NK-92 (cell line): Measurements from ENCODE around the gene RPS6KA2.

ENCODE experiments used
- DNase-seq: peaks from one replicate; lab custom pipeline; 2025; ENCODE audit not compliant: unreplicated experiment; lab: John Stamatoyannopoulos, UW

The RPS6KA2 gene

DNA sequence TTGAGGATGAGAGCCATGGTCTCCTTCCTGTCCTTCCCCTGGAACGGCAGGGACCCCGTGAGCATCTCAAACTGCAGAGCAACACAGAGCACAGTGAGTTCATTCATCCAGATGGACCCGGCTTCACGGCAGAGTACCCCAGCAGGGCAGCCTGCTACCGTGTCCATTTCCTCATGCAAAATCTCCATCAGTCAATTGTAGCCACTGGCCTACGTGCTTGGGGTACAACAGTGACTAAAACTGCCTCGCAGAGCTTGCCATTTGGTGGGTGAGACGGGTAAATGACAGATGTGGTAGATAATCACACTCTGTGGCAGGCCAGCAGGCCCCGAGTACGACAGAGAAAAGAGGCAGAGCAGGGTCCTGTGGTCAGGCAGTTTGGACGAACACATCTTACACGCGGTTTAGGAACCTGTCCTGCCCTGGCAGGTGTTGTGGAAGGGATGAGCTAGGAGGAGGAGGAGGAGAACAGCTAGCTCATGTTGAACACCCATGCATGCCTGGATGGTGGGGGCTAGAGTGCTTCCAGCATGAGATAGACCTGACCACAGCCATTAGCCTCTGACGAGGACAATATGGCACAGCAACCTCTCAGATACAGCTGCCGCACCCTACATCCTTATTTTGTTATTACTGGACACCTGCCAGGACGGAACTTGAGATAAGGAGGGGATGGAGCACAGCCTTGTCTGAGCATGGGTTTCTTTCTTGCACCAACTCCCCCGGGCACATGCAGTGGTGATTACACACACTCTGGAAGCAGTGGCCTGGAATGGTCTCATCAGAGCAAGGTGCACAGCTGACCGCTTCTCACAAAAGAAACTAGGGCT, 136.2 kb downstream of the RPS6KA2 start:
- DNase-seq: no peak

DNA sequence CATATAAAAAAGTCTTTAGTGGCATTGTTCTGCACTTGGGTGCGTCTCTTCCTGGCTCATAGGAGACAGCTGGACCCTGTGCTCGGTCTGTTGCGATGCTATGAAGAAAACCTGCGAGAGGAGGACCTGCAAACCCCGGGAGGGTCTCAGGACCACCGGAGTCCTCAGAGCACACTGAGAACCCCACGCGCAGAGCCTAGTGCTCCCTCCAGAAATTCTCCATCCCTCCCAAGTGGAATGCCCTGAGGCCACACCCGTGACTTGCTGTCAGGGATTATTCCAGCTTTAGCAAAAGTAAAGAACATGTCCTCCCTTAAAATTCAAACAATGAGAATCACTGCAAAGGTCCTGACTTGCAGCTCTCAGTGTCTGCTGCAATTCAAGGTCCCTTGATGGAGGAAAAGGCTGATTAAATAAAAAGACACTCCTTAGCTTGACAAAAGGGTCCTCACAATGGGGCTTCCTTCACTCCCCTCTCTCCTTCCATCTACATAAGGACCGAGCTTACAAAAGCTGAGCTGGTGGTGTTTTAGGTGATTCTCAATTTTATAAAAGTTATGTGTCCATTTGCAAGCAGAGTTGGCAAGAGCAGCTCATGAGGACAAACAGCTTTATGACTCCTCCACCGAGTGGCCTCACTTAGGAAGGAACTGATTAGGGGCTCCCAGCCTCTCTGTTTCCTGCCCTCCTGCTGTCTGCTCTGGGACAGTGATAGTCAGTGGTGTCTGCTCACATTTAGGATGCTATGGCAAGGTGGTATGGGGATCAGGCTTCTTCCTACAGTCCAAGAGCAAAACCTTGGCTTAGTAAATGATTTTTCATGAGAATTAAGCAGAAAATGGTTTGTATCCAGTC, 137.5 kb downstream of the RPS6KA2 start:
- DNase-seq: no peak

DNA sequence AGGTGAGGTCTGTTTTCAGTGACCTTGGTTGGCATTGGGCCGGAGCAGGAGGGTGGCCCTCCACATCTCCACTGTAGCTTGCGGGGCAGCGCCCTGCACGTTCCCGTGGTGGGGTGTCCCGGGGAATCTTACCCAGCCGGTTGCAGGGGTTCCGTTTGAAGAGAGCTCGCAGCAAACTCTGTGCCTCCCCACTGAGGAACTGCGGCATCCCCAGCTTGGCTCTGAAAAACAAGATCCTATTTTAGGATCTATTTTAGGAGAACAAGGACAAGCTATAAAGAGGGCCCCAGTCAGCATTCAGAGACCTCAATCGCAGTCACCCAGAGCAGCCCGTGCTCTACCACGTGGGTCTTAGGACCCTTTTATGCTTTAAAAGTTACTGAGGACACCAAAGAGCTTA, 138.3 kb downstream of the RPS6KA2 start:
- no peak for DNase-seq

DNA sequence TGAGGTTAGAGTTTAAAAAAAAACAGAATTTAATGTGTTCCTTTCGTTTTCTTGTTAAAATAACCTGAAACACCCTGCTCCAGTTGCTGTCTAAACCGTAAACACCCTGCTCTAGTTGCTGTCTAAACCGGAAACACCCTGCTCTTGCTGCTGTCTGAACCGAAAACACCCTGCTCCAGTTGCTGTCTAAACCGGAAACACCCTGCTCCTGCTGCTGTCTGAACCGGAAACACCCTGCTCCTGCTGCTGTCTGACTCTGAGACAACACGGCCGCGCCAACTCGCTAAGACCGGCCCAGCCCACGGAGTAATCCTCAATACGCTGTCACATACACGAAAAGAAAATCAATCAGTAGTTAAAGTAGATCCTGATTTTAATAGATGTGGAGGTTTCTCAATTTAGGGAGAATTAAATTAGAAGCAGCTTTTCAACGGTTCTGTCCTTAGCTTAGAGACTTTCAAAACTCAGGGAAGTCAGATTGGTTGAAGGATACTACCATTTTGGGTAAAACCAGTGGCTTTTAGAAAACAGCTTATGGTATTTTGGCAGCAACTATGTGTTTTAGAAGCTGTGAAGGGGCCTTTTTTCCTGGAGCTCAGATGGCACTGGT, 138.9 kb downstream of the RPS6KA2 start:
- no peak for DNase-seq

DNA sequence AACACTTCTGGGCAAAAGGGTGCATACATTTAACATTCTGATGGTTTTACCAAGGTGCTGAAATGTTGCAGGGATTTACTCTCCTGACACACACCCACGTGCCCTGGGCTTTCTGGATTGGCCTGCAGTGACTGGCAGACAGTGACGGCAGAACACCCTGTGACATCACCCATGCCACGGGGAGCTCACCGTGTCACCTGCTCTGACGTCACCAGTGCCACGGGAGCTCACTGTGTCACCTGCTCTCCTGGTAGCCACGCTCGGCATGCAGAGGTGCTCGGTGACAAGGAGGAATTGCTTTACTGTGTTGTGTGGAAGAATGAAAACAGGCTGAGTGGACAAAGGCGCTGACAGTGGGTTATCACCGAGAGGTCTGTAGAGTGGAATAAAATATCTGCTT, 139.9 kb downstream of the RPS6KA2 start:
- no peak for DNase-seq

DNA sequence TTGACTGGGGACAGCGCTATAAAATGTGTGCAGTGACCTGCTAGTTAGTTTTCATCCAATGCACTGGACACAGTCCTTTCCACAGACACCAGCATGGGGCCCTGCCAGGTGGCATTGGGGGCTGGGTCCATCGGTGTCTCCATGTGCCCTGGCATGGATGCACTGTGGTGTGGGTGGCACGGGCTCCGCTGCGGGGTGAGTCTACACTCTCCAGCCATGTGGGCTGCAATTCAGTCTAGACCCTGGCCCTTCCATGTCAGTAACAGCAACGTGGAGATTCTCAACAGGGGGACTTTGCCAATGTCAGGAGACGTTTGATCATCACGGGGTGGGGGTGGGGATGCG, 140.5 kb downstream of the RPS6KA2 start:
- DNase-seq: no peak

DNA sequence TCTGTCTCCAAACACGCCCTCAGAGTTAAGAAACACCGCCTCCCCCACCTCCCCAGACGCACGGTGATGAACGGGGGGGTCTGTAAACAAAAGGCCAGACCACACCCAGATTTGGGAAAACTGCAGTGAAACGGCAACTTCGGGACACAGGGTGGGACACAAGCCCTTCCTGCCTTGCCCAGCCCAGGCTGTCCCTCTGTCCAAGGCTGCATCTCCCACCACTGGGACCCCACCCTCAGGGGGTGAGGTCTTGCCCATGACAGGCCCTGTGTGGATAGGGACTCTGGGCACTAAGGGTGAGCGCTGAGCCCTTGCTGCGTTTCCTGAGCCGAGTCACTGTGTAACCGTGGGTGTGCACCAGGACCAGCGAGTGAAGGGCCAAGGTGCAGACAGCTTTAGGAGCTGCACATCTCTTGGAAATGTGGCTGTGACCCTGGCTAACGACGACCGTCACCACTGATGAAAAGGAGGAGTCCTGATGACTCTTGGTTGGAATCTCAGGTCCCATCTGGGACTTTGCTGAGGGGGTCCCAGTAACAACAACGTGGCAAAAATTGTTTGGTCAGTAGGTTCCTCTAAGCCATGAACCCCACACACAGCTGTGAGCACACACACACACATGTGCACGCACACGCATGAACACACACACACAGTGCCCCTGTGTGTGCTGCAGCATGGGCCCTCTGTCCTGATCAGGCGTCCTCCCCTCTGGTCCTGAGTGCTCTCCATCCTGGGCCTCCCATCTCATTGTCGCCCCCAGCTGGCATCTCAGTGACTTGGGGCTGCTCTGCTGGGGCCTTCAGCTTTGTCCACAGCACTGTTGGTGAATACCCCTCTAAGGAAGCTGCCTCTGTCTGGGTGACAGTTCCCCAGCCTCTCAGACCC, 141.2 kb downstream of the RPS6KA2 start:
- DNase-seq: no peak

DNA sequence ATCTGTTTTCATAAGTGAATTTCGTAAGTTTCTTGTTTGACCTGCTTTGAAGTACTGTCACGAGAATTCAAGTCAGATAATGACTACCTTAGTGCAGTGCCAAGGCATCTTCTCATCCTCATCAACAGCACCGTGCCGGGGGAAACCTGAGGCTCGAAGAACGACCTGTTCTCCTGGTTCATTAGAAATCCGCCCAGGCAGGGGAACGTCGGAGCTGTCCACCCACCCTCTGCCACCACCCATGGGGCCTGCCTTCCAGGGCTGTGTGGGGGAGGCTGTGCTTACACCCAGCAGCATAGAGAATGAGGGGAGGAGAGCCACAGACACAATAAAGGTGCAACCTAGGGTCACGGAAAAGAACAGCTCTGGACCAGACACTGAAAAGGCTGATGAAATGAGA, 142.2 kb downstream of the RPS6KA2 start:
- no peak for DNase-seq

DNA sequence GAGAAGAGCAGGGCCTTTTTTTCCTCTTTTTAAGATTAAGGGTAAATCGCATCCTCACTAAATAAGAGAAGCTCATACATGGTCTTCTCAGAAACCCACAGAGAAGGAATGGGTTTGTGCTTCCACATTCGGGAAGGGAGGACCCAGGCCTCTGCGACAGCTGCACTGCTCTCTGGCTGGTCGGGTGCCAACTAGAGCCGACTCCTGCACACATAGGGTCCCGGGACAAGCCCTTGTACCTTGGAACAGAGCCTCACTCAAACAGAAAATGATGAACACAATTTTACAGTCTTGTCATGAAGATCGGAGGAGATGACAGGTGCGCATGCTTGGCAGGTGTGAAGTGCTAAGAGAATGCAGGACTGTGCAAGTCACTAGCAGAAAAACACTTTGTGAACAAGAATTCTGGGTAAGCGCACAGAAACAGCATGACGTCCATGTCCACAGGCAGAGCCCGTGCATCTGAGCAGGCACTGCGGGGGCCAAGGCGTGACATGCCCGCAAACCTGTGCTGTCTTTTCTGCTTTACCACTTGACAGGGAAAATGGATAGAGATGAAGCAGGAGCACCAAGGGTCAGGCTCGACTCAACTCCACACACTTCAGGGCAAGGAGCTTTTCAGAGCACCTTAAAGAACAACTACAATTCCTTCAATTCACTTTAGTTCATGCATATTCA, 143.3 kb downstream of the RPS6KA2 start:
- no peak for DNase-seq

DNA sequence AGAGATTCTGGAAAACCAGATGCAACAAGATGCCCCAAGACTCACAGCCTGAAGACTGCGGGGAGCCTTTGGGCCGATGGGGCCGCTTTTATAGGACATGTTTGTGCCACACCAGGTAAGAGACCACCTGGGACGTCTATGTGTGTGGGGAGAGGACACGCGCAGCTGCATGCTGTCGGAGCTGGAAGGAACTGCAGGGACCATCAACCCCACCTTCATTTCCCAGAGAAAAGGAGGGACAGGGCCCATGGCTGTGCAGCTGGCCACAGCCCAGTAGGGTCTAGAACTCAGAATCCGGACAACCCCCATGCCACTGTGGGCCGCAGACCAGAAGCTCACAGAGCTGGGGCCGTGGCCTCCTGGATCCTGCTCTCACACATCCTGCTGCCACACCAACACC, 144.0 kb downstream of the RPS6KA2 start:
- DNase-seq: no peak

DNA sequence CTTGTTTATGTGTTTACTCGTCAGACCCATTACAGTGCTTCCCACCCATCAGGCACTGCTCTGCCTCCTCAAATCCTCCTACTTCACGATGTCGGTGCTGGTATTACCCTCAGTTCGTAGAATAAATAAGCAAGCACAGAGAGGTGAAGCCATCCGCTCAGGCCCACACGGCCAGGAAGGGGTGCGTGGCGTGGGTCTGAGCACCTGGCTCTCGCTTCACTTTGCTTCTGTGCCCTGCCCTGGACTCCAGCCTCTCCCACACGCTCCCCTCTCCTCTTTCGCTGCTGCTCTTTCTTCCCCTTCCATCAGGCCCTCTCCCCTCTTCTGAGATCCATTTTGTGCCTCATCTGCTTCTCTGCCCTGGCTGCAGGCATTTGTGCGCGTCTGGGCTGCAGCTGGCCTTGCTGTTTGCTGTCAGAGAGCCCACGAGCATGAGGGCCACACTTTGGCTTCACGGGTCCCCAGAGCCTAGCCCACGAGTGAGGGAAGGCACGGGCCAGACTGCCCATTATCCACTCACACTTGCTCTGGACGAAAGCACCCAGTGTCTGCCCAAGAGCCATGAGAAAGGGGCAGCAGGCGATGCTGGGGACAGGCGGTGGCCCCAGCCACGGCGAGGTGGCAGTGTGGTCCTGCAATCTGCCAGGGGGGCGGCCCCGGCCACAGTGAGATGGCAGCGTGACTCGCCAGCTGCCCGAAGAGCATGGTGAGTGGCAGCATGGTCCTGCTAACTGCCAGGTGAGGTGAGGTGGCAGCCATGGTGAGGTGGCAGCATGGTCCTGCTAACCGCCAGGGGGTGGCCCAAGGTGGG, 148.1 kb downstream of the RPS6KA2 start:
- DNase-seq: no peak

DNA sequence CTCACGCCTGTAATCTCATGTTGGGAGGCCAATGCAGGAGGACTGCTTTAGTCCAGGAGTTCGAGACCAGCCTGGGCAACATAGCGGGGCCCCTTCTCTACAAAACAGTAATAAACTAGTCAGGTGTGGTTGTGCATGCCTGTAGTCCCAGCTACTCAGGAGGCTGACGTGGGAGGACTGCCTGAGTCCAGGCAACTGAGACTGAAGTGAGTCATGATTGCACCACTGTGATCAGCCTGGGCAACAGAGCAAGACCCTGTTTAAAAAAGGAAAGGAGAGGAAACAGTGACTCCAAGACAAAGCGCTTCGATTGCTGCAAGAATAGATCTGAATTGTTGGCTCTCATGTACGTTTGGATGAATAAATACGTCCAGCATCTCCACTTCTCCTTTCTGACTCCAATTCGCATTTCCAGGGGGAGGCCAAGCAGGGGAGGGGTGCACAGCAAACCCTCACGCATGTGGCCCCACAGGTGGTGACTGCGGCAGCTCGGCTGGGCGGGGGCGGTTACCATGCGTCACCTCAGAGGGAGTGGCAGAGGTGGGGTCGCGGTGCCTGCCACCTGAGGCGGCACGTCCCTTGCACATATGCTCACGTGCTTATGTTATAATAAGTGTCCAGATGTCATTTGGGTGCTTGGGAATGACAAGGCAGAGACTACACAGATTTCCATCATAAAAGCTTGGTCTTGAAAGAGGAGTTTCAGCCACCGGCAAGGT, 149.2 kb downstream of the RPS6KA2 start:
- no peak for DNase-seq

DNA sequence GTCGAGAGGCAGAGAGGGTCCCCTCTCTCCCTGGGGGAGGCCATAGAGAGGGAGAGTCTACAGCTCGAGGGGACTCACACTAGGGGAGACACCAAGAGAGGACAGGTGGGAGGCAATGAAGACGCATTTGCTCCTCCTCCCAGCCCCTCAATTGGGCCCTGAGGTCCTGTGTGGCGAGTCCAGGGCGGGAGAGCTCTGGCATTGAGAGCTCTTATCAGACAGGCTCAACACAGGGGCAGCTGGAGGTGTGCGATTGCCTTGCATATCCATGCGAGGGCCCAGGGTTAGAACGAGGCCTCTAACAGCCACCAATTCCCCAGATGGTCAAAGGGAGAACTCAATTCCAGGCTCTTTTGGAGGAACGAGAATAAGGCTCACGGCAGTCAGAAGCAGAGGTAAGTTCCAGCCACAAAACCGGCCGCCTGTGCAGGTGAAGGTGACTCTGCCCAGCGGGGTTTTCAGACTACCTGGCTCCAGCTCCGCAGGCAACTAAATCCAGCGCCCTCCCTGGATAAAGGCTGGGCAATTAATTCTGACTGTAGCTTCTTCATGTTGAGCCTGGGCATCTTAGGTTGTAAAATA, 150.3 kb downstream of the RPS6KA2 start:
- DNase-seq: no peak

DNA sequence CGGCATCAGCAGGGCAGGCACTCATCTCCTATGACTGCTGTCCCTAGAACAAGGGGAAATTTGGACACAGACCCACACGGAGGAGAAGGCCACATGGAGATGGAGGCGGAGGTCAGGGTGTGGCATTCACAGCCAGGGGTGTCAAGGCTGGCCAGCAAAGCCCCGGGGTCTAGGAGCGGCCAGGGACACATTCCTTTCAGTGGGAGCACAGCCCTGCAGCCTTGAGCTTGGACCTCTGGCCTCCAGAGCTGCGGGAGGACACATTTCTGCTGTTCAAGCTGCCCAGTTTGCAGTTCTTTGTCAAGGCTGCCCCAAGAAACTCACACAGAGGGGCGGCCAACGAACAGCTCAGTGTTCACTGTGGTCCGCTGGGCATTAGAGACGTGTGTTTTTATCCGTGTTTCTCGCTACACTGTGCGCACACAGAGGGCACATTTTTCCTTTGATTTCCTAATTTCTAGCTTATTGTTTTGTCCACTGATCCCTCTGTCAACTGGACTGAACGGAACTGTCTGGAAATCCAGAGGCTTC, 150.9 kb downstream of the RPS6KA2 start:
- DNase-seq: no peak

DNA sequence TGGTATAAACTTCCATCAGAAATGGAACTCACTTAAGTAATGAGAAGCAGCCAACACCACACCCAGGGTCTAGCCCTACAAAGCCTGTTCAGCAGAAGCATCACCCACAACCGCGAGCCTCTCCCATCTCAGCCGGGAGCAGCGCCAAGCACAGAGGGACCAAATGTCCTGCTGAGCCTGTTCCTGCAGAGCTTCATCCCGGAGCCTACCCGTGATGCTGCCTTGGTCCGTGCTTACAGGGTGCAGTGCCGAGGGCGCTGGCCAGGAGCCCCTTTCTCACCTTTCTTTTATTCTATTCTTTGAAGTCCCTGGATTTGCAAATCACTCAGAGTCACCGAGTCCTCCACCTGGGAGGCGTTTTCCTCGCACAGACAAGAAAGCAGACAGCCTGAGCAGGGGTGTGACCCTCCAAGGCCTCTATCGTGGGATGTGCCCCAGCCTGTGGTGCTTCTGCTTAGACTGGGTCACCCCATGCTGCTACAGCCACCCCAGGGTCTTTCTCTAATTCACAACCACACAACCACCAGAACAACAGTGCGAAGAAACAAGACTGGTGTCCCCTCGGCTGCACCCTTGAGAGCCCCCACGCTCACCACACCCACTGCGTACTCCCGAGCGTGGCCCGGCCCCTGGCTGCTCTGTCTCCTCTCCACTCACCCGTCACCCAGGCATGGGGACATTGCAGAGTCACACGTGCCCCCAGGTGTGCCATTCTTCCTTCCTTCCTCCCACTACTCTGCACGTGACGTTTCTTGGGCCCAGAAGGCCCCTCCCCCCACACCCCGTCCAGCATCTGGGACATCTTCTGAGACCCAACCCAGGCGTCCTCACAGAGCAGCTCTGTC, 152.1 kb downstream of the RPS6KA2 start:
- DNase-seq: no peak

DNA sequence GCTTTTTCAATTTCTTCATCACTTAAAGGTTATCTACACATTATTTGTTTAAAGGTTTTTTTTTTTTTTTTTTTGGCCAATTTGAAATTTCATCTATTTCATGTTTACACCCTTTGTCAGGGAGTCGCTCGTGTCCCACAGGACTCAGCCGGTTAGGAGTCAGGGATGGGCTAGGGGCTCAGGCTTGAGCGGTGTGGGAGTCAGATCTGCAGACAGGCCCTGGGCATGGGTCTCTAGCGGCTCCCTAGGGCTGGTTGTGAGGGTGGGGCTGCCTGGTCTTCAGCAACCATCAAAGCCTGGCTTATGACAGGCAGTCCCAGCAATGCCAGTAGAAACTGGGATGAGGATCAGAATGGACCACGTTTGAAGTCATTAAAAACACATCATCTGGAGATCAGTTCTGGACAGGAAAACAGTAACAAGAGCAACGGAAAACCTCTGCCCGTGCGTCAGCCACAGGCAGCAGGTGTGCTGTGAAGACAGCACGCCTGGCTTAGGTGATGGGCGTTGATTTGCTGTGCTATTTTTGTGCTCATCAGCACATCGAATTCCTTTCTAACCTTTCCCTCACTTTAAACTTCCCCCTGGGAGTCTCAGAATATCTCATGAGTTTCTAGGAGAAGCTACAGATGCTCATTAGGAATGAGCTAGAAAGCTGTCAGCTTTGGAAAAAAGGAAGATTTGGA, 153.0 kb downstream of the RPS6KA2 start:
- no peak for DNase-seq

DNA sequence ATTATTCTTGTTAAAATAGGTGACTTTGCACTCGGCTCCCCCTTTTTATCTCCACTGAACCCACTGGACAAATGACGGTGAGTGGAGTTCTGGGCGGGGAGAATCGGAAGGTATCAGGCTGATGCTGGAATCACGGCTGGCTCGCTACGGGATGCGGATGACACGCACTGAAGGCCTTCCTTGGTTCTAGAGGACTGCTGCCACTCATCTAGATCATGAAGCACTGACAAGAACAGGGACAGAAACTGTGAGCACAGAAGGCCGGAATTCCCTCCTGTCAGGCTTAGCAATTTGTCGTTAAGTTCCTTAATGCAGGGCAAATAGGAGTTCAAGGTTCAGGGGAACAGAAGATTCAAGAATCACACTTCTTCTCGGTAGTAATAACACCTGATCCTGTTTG, 154.4 kb downstream of the RPS6KA2 start:
- no peak for DNase-seq
